Measurements from ENCODE around the gene MCEMP1. TPM values are rescaled to one million over a fixed set of nuclear protein-coding genes. Genes with fewer than 3 reads are reported as not detected.
"Not testable (repeated sequence)": the region's sequence is repeated elsewhere in the genome, so short reads cannot be mapped to it uniquely, and the experiment has no call there.

The MCEMP1 gene
- total and polyA plus RNA-seq, 2 of the 4 experiments (the other 2 are of a cell fraction), result 0.15 TPM; not detected in 1

DNA sequence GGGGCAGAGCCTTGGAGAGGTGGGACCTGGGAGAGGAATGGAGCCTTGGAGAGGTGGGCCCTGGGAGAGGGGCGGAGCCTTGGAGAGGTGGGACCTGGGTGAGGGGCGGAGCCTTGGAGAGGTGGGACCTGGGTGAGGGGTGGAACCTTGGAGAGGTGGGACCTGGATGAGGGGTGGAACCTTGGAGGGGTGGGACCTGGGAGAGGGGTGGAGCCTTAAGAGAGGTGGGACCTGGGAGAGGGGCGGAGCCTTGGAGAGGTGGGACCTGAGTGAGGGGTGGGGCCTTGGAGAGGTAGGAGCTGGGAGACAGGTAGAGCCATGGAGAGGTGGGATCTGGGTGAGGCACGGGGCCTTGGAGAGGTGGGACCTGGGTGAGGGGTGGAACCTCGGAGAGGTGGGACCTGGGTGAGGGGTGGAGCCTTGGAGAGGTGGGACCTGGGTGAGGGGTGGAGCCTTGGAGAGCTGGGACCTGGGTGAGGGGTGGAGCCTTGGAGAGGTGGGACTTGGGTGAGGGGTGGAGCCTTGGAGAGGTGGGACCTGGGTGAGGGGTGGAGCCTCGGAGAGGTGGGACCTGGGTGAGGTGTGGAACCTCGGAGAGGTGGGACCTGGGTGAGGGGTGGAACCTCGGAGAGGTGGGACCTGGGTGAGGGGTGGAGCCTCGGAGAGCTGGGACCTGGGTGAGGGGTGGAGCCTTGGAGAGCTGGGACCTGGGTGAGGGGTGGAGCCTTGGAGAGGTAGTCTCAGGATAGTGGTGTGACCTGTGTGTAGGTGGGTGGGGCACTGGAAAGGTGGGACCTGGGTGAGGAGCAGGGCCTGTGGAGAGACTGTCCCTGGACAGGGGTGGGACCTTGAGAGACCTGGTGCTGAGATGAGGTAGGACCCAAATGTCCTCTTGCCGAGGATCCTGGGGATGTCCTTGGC, 33.0 kb upstream of the MCEMP1 start:
- H2BK15ac ChIP-seq (ENCODE audit: low read depth, low read length); H4K20me1 ChIP-seq (ENCODE audit: insufficient read depth, low read length); H3K4me2 ChIP-seq (ENCODE audit: low read depth, low read length); intact Hi-C loops (cut with micrococcal nuclease); H3K23ac ChIP-seq (ENCODE audit: low read depth, low read length); H3K9me1 ChIP-seq (ENCODE audit: insufficient read depth, low read length); H2AFZ ChIP-seq (replicated peaks; ENCODE audit: low read length, poor library complexity); BruUV-seq (replicated peaks); H2BK5ac ChIP-seq (ENCODE audit: low read depth, low read length, poor library complexity, severe bottlenecking); H2BK20ac ChIP-seq (ENCODE audit: low read depth, low read length); H3K9me3 ChIP-seq (ENCODE audit: control insufficient read depth, insufficient read depth, low read length); H4K8ac ChIP-seq (ENCODE audit: low read depth in 2 of 2, low read length in 2 of 2); H3K4me3 ChIP-seq (ENCODE audit: insufficient read depth, low read depth, low read length); H3K79me1 ChIP-seq (ENCODE audit: low read depth in 1 of 2, low read length in 2 of 2); H2AK9ac ChIP-seq (replicated peaks; ENCODE audit: low read depth, low read length, poor library complexity); H3K27me3 ChIP-seq (ENCODE audit: control insufficient read depth, insufficient read depth, low read length); H2AK5ac ChIP-seq (ENCODE audit: low read depth, low read length); H3K4me1 ChIP-seq (ENCODE audit: control insufficient read depth, insufficient read depth, low read length); H2BK120ac ChIP-seq (ENCODE audit: low read depth, low read length); H3K4ac ChIP-seq (ENCODE audit: low read depth, low read length); H3K27ac ChIP-seq (ENCODE audit: insufficient read depth, low read length); dilution Hi-C loops (cut with HindIII; ENCODE audit: low sequenced_read_pairs, unreplicated experiment); H3K18ac ChIP-seq (ENCODE audit: low read depth, low read length); H4K5ac ChIP-seq (ENCODE audit: low read depth, low read length); H3K56ac ChIP-seq (ENCODE audit: extremely low read depth, insufficient read depth, low read length); in situ Hi-C loops (cut with MboI; ENCODE audit: low sequenced_read_pairs); H3K36me3 ChIP-seq (ENCODE audit: control insufficient read depth, insufficient read depth, low read length); H3K9ac ChIP-seq (ENCODE audit: low read depth, low read length); ATAC-seq (ENCODE audit: low read depth); H4K91ac ChIP-seq (ENCODE audit: insufficient read depth, low read depth, low read length); POLR2A ChIA-PET (ENCODE audit: unreplicated experiment); DNase-seq; CTCF ChIA-PET; H3K14ac ChIP-seq (replicated peaks; ENCODE audit: low read depth, low read length): not testable (repeated sequence)
- WGBS, 2 experiments (ENCODE audit: extremely low coverage in 2 of 2, insufficient read length in 1 of 2), result 72% methylated on average over 7 of the region's 10 CpGs; no CpG with 5 or more reads in 1 of the 2 experiments

Data from IMR-90 (cell line).